A673 (cell line): ENCODE results near the gene SEMA6A. TPM values are rescaled to one million over a fixed set of nuclear protein-coding genes. Genes with fewer than 3 reads are reported as not detected.

Source experiments
- BruUV-seq: library from RNA; stranded (reverse); fragments of 400-500 nt; replicated peaks from 2 replicates; lab custom pipeline; 2021; lab: Mats Ljungman, UMichigan
- CTCF ChIA-PET: fragments of 300-600 bp; sonication (Branson Sonifier 250); formaldehyde crosslinking; loops from one replicate; lab custom pipeline; 2022; ENCODE audit warnings: antibody characterized with exemption; lab: Charles Lee
- POLR2A ChIA-PET: fragments of 300-600 bp; sonication (Branson Sonifier 250); formaldehyde crosslinking; loops from one replicate; lab custom pipeline; 2022; ENCODE audit warnings: antibody characterized with exemption; ENCODE audit not compliant: low non-redundant PET; lab: Charles Lee
- DNase-seq: peaks from one replicate; pipeline ENCODE4 v3.0.0-alpha.2; 2015; ENCODE audit warnings: low spot score
- H3K27ac ChIP-seq: fragments of 200-600 bp; sonication (generic); 2 replicates; pipeline ENCODE4 v1.5.1; 2016; ENCODE audit warnings: mixed run types, low read depth, mild to moderate bottlenecking, mixed read lengths, antibody characterized with exemption, low read length; ENCODE audit not compliant: poor library complexity, severe bottlenecking
- H3K27me3 ChIP-seq: fragments of 200-600 bp; sonication (generic); replicated peaks from 2 replicates; pipeline ENCODE4 v1.6.1; 2017; ENCODE audit warnings: mixed run types, low read depth, mild to moderate bottlenecking, mixed read lengths, antibody characterized with exemption, low read length; ENCODE audit not compliant: insufficient read depth, poor library complexity
- H3K36me3 ChIP-seq: fragments of 200-600 bp; sonication (generic); 2 replicates; pipeline ENCODE4 v1.6.1; 2016; ENCODE audit warnings: mixed run types, mild to moderate bottlenecking, mixed read lengths, antibody characterized with exemption, low read length; ENCODE audit not compliant: insufficient read depth, poor library complexity, severe bottlenecking
- H3K4me1 ChIP-seq: fragments of 200-600 bp; sonication (generic); 2 replicates; pipeline ENCODE4 v1.6.1; 2017; ENCODE audit warnings: mixed run types, mild to moderate bottlenecking, mixed read lengths, antibody characterized with exemption, low read length; ENCODE audit not compliant: insufficient read depth, poor library complexity, severe bottlenecking
- H3K4me3 ChIP-seq: fragments of 200-600 bp; sonication (generic); 2 replicates; pipeline ENCODE4 v1.5.1; 2016; ENCODE audit warnings: low read depth, mixed run types, mild to moderate bottlenecking, mixed read lengths, low read length; ENCODE audit not compliant: poor library complexity, severe bottlenecking
- H3K9me3 ChIP-seq: fragments of 200-600 bp; sonication (generic); 2 replicates; pipeline ENCODE4 v1.6.1; 2016; ENCODE audit warnings: mixed run types, low read depth, mild to moderate bottlenecking, mixed read lengths, antibody characterized with exemption, low read length; ENCODE audit not compliant: poor library complexity, severe bottlenecking
- CTCF ChIP-seq: fragments of 300-800, 200-600 bp; sonication (generic); conservative IDR thresholded peaks from 2 replicates; pipeline ENCODE4 v1.5.1; 2017; ENCODE audit warnings: low read depth, mild to moderate bottlenecking, antibody characterized with exemption, low read length, moderate library complexity, mixed read lengths
- EZH2 ChIP-seq: fragments of 200-600 bp; sonication (generic); IDR thresholded peaks from 2 replicates; pipeline ENCODE4 v1.6.1; 2017; ENCODE audit warnings: borderline replicate concordance, low read depth, mild to moderate bottlenecking, mixed read lengths, antibody characterized with exemption, low read length; ENCODE audit not compliant: poor library complexity, severe bottlenecking
- intact Hi-C: fragments of 100-400 bp; cut with micrococcal nuclease; formaldehyde crosslinking; loops from one replicate; pipeline ENCODE4 v1.10.0; 2022; ENCODE audit not compliant: unreplicated experiment
- total RNA-seq: library from RNA; stranded (reverse); gene quantifications from 2 replicates; pipeline ENCODE4 v1.2.3, GENCODE V29; 2021

Gene SEMA6A
- total RNA-seq, 1 experiment from 2014 or later, result 10.6 TPM

DNA sequence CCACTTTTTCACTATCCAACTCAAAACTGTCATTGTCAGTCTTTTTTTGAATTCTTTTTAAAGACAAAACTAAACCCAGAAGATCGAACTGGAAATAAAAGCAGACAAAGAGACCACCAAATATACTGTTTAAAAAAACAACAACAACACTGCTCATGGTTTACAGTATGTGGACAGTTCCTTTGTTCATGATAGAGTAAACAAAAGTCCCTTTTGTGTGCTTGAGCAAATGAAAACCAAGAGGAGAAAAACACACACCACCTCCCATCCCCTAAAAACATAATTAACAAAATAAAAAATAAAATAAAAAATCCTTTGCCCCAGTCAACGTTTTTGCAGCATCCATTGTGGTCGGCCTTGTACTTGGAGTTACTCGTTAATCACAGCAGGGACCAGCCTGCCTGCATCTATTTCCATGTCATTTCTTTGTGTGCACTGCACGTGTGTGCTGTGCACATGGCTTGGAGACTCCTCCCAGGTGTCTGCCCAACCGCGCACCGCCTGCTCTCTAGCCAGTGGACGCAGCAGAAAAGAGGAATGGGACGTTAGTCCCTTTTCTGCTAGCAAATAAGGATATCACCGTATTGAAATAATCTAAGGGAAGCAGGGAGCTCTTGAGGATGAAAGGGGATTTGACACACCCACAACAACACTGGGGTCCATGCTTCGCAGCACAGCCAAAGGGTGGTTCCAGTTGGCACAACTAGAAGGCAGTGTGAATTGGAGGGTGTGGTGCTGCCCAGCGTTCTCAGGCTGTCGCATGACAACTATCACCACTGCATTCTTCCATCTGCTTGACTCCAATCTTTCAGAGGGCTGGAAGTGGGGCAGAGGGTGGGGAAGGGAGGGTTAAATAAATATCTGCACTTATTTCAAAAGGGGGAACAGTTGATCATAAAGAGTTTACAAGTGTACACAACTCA, 130.0 kb downstream of the SEMA6A start:
- intact Hi-C loops, result no loop called here
- Histone ChIP-seq H3K4me3 (no peak overlapping the region), H3K27ac (no peak overlapping the region), H3K27me3 (no peaks in the 10 kb centered on the region), H3K4me1 (no peaks in the 10 kb centered on the region), H3K36me3 (no peaks in the 10 kb centered on the region), H3K9me3 (no peaks in the 10 kb centered on the region)
- no peak for DNase-seq
- POLR2A ChIA-PET, result no interaction called here
- CTCF ChIA-PET, result no interaction called here
- TF ChIP-seq CTCF (no peak), EZH2 (no peak)
- BruUV-seq, result no TSS peak

DNA sequence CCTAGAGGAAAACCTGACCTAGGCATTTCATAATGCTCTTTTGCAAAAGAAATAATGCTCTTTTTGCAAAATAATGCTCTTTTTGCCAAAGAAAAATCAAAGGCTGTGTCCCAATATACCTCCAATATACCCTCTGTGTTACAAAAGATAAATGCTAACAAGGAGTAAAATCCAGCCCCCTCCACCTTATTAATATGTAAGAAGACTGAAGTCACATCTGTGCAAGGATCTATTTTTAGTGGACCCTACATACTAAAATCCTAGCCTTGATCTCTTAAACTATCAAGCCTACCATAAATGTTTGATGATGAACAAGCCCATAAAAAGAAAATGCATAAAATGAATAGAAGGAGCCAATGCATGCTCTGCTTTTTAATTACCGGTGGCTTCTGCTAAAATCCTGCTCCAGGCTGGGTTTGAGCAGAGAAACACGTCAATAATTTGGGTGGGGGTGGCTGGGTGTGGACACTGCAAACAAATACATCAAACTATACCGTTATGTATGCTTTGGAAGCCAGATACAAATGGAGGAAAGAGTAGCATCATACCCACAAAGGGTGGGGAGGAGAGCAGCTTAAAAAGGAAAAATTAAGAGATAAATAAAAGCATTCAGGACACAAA, 131.6 kb downstream of the SEMA6A start:
- no peak for TF ChIP-seq EZH2
- no peak for TF ChIP-seq CTCF
- no peaks in the 10 kb centered on the region for H3K4me1 ChIP-seq
- no TSS peak for BruUV-seq
- no peaks in the 10 kb centered on the region for H3K27me3 ChIP-seq
- H3K4me3 ChIP-seq, result no peak overlapping the region
- H3K9me3 ChIP-seq, result no peaks in the 10 kb centered on the region
- POLR2A ChIA-PET, result no interaction called here
- intact Hi-C loops, result no loop called here
- no peaks in the 10 kb centered on the region for H3K36me3 ChIP-seq
- H3K27ac ChIP-seq, result no peak overlapping the region
- CTCF ChIA-PET, result no interaction called here
- no peak for DNase-seq

- BruUV-seq, result no TSS peak
- TF ChIP-seq EZH2 (no peak), CTCF (no peak)
- intact Hi-C loops, result no loop called here
- H3K4me3 ChIP-seq, result no peak overlapping the region
- no peaks in the 10 kb centered on the region for H3K27me3 ChIP-seq
- peak; percentile 5 for DNase-seq
- H3K4me1 ChIP-seq, result no peaks in the 10 kb centered on the region
- no peak overlapping the region for H3K27ac ChIP-seq
- H3K9me3 ChIP-seq, result no peaks in the 10 kb centered on the region
- POLR2A ChIA-PET, result no interaction called here
- CTCF ChIA-PET, result no interaction called here
- H3K36me3 ChIP-seq, result no peaks in the 10 kb centered on the region
Observed at GRCh38 chr5:116442095-116442534, 132.5 kb downstream of the SEMA6A start.
